Measurements from ENCODE around the gene CD300H. TPM values are rescaled to one million over a fixed set of nuclear protein-coding genes. Genes with fewer than 3 reads are reported as not detected.

CD300H gene
- polyA plus RNA-seq, 3 donors, result 57.9 to 148 (median 84.7) TPM

DNA sequence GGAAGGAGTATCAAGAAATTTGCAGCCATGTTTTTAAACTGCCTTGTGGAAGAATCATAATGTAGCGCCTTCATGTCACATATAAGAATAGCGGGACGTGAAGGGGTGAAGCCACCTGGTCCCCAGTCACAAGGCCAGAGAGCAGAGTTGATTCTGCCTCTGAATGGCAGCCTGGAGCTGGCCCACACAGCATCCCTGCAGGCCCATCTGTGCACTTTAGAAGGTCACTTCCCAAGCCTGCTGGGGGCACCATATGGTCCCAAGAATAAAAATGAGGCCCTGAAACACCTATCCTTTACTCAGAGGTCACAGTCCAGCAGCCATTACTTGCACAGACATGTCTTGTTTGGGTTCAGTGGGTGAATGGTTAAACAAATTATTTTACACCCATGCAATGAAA is 41.2 kb upstream of the CD300H start:
- Histone ChIP-seq H3K9me3 (replicated peaks in 1 of 2; ENCODE audit: control insufficient read depth in 1 of 2, insufficient read depth in 1 of 2, low read length in 2 of 2) (no peaks in the 10 kb centered on the region), H3K36me3 (replicated peaks in 1 of 2; ENCODE audit: control insufficient read depth in 1 of 2, insufficient read depth in 2 of 2, low read length in 2 of 2) (peaks cover 23 to 40% of the 10 kb centered on the region in 2 donors), H4K20me1 (ENCODE audit: insufficient read depth, low read length) (peaks cover 36% of the 10 kb centered on the region), H2AFZ (ENCODE audit: insufficient read depth, low read depth, low read length, poor library complexity, severe bottlenecking) (no peak overlapping the region), H3K27me3 (ENCODE audit: control insufficient read depth in 2 of 2, insufficient read depth in 2 of 2, low read length in 2 of 2) (no peaks in the 10 kb centered on the region), H3K79me2 (ENCODE audit: insufficient read depth, low read length) (no peaks in the 10 kb centered on the region), H3K9ac (ENCODE audit: insufficient read depth, low read length, poor library complexity, severe bottlenecking) (no peak overlapping the region), H3K4me1 (ENCODE audit: control insufficient read depth in 1 of 2, insufficient read depth in 2 of 2, low read length in 2 of 2) (peaks cover 65 to 77% of the 10 kb centered on the region in 2 donors), H3K27ac (ENCODE audit: low read depth in 1 of 2, low read length in 2 of 2) (no peak overlapping the region), H3K4me2 (replicated peaks; ENCODE audit: extremely low read depth, low read length, poor library complexity, severe bottlenecking) (no peak overlapping the region), H3K4me3 (replicated peaks in 1 of 3; ENCODE audit: low read depth in 2 of 3, low read length in 3 of 3) (no peak overlapping the region)
- Mint-ChIP-seq H3K4me1 (peaks cover 69% of the 10 kb centered on the region), H3K27ac (peak overlapping the region in 1 of 7 donors; percentile 73), H3K27me3 (ENCODE audit: low read depth in 3 of 3) (peaks cover 0 to 10% (median 1%) of the 10 kb centered on the region in 3 donors), H3K9me3 (peaks cover 0 to 8% (median 3%) of the 10 kb centered on the region in 7 donors), H3K4me3 (no peak overlapping the region), H3K36me3 (peaks cover 29 to 35% of the 10 kb centered on the region in 2 donors)
- TF ChIP-seq, protein P1, sequence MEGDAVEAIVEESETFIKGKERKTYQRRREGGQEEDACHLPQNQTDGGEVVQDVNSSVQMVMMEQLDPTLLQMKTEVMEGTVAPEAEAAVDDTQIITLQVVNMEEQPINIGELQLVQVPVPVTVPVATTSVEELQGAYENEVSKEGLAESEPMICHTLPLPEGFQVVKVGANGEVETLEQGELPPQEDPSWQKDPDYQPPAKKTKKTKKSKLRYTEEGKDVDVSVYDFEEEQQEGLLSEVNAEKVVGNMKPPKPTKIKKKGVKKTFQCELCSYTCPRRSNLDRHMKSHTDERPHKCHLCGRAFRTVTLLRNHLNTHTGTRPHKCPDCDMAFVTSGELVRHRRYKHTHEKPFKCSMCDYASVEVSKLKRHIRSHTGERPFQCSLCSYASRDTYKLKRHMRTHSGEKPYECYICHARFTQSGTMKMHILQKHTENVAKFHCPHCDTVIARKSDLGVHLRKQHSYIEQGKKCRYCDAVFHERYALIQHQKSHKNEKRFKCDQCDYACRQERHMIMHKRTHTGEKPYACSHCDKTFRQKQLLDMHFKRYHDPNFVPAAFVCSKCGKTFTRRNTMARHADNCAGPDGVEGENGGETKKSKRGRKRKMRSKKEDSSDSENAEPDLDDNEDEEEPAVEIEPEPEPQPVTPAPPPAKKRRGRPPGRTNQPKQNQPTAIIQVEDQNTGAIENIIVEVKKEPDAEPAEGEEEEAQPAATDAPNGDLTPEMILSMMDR (IDR thresholded peaks at IDR 0.05), result no peak
- 100% methylated on average over 3 of the region's 3 CpGs for WGBS (ENCODE audit: insufficient coverage)
- intact Hi-C loops (cut with micrococcal nuclease), result no loop called here
- no peak for DNase-seq

DNA sequence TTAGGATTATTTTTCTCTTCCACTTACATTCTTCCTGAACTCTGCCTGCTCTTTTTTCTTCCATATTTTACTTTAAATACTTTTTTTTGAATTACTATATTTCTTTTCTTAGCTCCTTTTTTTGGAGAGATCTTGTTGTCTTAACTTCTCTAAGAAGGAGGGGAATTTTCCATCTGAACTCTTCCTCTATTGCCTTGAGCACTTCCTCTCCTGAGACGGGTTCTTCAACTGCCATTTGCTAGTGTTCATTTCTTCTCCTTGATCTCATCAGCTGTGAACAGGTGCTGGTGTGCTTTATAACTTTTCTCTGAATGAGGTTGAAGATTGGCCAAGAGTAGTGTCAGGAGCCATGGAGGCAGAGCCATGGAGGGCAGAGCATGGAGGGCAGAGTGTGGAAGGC is 39.9 kb upstream of the CD300H start:
- H3K36me3 ChIP-seq (replicated peaks in 1 of 2; ENCODE audit: control insufficient read depth in 1 of 2, insufficient read depth in 2 of 2, low read length in 2 of 2), result peaks cover 17 to 29% of the 10 kb centered on the region in 2 donors
- no peak overlapping the region for H3K9ac ChIP-seq (ENCODE audit: insufficient read depth, low read length, poor library complexity, severe bottlenecking)
- peak overlapping the region; percentile 32 to 72 for H3K27ac ChIP-seq (ENCODE audit: low read depth in 1 of 2, low read length in 2 of 2)
- peaks cover 28 to 29% of the 10 kb centered on the region in 2 donors for H3K36me3 Mint-ChIP-seq
- DNase-seq, result peak; percentile 53 to 79 (median 75)
- TF ChIP-seq, protein P1 (IDR thresholded peaks at IDR 0.05), result no peak
- no peaks in the 10 kb centered on the region for H3K27me3 ChIP-seq (ENCODE audit: control insufficient read depth in 2 of 2, insufficient read depth in 2 of 2, low read length in 2 of 2)
- H3K79me2 ChIP-seq (ENCODE audit: insufficient read depth, low read length), result no peaks in the 10 kb centered on the region
- H3K9me3 Mint-ChIP-seq, result peaks cover 0 to 8% (median 3%) of the 10 kb centered on the region in 7 donors
- H3K4me1 ChIP-seq (ENCODE audit: control insufficient read depth in 1 of 2, insufficient read depth in 2 of 2, low read length in 2 of 2), result peaks cover 65 to 77% of the 10 kb centered on the region in 2 donors
- H4K20me1 ChIP-seq (ENCODE audit: insufficient read depth, low read length), result peaks cover 24% of the 10 kb centered on the region
- no peaks in the 10 kb centered on the region for H3K9me3 ChIP-seq (replicated peaks in 1 of 2; ENCODE audit: control insufficient read depth in 1 of 2, insufficient read depth in 1 of 2, low read length in 2 of 2)
- peaks cover 69% of the 10 kb centered on the region for H3K4me1 Mint-ChIP-seq
- H3K4me3 ChIP-seq (replicated peaks in 1 of 3; ENCODE audit: low read depth in 2 of 3, low read length in 3 of 3), result peak overlapping the region in 1 of 3 experiments; percentile 29
- WGBS (ENCODE audit: insufficient coverage), result no CpG with 5 or more reads among the region's 1 CpG
- H3K27me3 Mint-ChIP-seq (ENCODE audit: low read depth in 3 of 3), result peaks cover 0 to 10% (median 1%) of the 10 kb centered on the region in 3 donors
- H3K4me3 Mint-ChIP-seq, result peak overlapping the region in 1 of 2 donors; percentile 54
- H3K27ac Mint-ChIP-seq, result peak overlapping the region; percentile 73 to 92 (median 91)
- H3K4me2 ChIP-seq (replicated peaks; ENCODE audit: extremely low read depth, low read length, poor library complexity, severe bottlenecking), result peak overlapping the region; percentile 42
- no peak overlapping the region for H2AFZ ChIP-seq (ENCODE audit: insufficient read depth, low read depth, low read length, poor library complexity, severe bottlenecking)
- intact Hi-C loops (cut with micrococcal nuclease), result no loop called here
